ENCODE results near the gene ERC2.

DNA sequence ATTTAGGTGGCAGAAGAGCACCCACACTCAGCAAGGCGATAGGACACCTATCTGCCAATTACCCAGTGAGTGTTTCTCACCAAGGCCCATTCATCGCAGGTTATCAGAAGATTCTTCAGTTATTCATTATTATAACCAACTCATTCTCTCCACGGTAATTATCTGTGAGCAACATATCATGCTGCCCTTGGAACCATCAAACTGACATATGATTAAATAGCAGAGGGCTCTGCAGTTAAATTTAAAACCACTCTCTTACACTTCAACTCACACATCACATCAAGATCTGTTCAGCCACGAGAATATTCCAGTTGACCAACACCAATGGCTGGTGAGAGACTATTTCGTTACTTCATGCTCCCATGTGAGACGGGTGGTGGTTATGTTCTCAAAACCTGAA is 489.3 kb downstream of the ERC2 start:
- TF ChIP-seq FOSL1 (IDR thresholded peaks at IDR 0.05; ENCODE audit: insufficient read depth, low read depth, low read length) (no peak), KDM5A (IDR thresholded peaks at IDR 0.05; ENCODE audit: low read length) (no peak), SIN3A (conservative IDR thresholded peaks at IDR 0.05 in 1 of 2, IDR thresholded peaks at IDR 0.05 in 1 of 2; ENCODE audit: low read depth in 1 of 2, low read length in 2 of 2) (no peak), BACH1 (IDR thresholded peaks at IDR 0.05; ENCODE audit: low read length) (no peak), YY1 (IDR thresholded peaks at IDR 0.05; ENCODE audit: low read depth, low read length) (no peak), HDAC2 (IDR thresholded peaks at IDR 0.05; ENCODE audit: borderline replicate concordance in 1 of 2, low read depth in 2 of 2, low read length in 2 of 2) (no peak), SP2 (IDR thresholded peaks at IDR 0.05; ENCODE audit: low read length) (no peak), PHF8 (conservative IDR thresholded peaks at IDR 0.05; ENCODE audit: low read depth, low read length) (no peak), JUND (IDR thresholded peaks at IDR 0.05; ENCODE audit: low read length) (no peak)
- TF ChIP-seq, protein P1, sequence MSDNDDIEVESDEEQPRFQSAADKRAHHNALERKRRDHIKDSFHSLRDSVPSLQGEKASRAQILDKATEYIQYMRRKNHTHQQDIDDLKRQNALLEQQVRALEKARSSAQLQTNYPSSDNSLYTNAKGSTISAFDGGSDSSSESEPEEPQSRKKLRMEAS (IDR thresholded peaks at IDR 0.05) = no peak
- TF ChIP-seq, protein P2, sequence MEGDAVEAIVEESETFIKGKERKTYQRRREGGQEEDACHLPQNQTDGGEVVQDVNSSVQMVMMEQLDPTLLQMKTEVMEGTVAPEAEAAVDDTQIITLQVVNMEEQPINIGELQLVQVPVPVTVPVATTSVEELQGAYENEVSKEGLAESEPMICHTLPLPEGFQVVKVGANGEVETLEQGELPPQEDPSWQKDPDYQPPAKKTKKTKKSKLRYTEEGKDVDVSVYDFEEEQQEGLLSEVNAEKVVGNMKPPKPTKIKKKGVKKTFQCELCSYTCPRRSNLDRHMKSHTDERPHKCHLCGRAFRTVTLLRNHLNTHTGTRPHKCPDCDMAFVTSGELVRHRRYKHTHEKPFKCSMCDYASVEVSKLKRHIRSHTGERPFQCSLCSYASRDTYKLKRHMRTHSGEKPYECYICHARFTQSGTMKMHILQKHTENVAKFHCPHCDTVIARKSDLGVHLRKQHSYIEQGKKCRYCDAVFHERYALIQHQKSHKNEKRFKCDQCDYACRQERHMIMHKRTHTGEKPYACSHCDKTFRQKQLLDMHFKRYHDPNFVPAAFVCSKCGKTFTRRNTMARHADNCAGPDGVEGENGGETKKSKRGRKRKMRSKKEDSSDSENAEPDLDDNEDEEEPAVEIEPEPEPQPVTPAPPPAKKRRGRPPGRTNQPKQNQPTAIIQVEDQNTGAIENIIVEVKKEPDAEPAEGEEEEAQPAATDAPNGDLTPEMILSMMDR (IDR thresholded peaks at IDR 0.05; ENCODE audit: control extremely low read depth in 1 of 3, insufficient read depth in 1 of 3, low read depth in 1 of 3, low read length in 3 of 3) = no peak
- TF ChIP-seq, protein P3, sequence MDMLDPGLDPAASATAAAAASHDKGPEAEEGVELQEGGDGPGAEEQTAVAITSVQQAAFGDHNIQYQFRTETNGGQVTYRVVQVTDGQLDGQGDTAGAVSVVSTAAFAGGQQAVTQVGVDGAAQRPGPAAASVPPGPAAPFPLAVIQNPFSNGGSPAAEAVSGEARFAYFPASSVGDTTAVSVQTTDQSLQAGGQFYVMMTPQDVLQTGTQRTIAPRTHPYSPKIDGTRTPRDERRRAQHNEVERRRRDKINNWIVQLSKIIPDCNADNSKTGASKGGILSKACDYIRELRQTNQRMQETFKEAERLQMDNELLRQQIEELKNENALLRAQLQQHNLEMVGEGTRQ (IDR thresholded peaks at IDR 0.05; ENCODE audit: low read length) = no peak

Data from H1 (cell line).